PC-3 (cell line): ENCODE data around the gene MYO1H. TPM values are rescaled to one million over a fixed set of nuclear protein-coding genes. Genes with fewer than 3 reads are reported as not detected.
A peak's percentile ranks its signal among the peaks of the same experiment; 100 is the strongest.
"Not testable (repeated sequence)": the region's sequence is repeated elsewhere in the genome, so short reads cannot be mapped to it uniquely, and the experiment has no call there.

ENCODE experiments used
- ATAC-seq: fragments of 200-7000 bp; cut with Tn5 transposase; 2 replicates; pipeline ENCODE4 v1.9.1; 2020; ENCODE audit warnings: mild to moderate bottlenecking, moderate library complexity
- BruUV-seq: library from RNA; stranded (reverse); fragments of 400-500 nt; replicated peaks from 2 replicates; lab custom pipeline; 2021; lab: Mats Ljungman, UMichigan
- CTCF ChIA-PET: fragments of 300-600 bp; sonication (Branson Sonifier 250); formaldehyde crosslinking; loops from one replicate; lab custom pipeline; 2022; ENCODE audit warnings: antibody characterized with exemption; lab: Charles Lee
- POLR2A ChIA-PET: fragments of 300-600 bp; sonication (Branson Sonifier 250); formaldehyde crosslinking; loops from one replicate; lab custom pipeline; 2022; ENCODE audit warnings: antibody characterized with exemption; ENCODE audit not compliant: unreplicated experiment; lab: Charles Lee
- DNase-seq: peaks from one replicate; pipeline ENCODE4 v3.0.0-alpha.2; 2015
- H2AFZ ChIP-seq: fragments of 300-600 bp; sonication (generic); 2 replicates; pipeline ENCODE4 v1.6.0; 2016; ENCODE audit warnings: antibody characterized with exemption, low read length
- H3F3A ChIP-seq: fragments of 300-600 bp; sonication (generic); one replicate; pipeline ENCODE4 v1.6.0; 2017; ENCODE audit warnings: antibody characterized with exemption, low read length, control low read depth, mild to moderate bottlenecking; ENCODE audit not compliant: unreplicated experiment
- H3K27ac ChIP-seq: fragments of 300-600 bp; sonication (generic); 2 replicates; pipeline ENCODE4 v1.5.1; 2016; ENCODE audit warnings: mild to moderate bottlenecking, low read length
- H3K27me3 ChIP-seq: fragments of 300-600 bp; sonication (generic); 2 replicates; pipeline ENCODE4 v1.6.1; 2016; ENCODE audit warnings: low read length, mixed read lengths
- H3K36me3 ChIP-seq: fragments of 300-600 bp; sonication (generic); 2 replicates; pipeline ENCODE4 v1.6.1; 2016; ENCODE audit warnings: low read depth, mixed run types, low read length, mixed read lengths
- H3K4me1 ChIP-seq: fragments of 300-600 bp; sonication (generic); 2 replicates; pipeline ENCODE4 v1.5.1; 2016; ENCODE audit warnings: low read length; ENCODE audit not compliant: insufficient read depth
- H3K4me2 ChIP-seq: fragments of 300-600 bp; sonication (generic); 2 replicates; pipeline ENCODE4 v1.6.0; 2016; ENCODE audit warnings: low read length
- H3K4me3 ChIP-seq: fragments of 300-600 bp; sonication (generic); 2 replicates; pipeline ENCODE4 v1.5.1; 2016; ENCODE audit warnings: mild to moderate bottlenecking, low read length, mixed read lengths
- H3K79me2 ChIP-seq: fragments of 300-600 bp; sonication (generic); 2 replicates; pipeline ENCODE4 v1.6.1; 2017; ENCODE audit warnings: low read length, mixed read lengths
- H3K9ac ChIP-seq: fragments of 300-600 bp; sonication (generic); 2 replicates; pipeline ENCODE4 v1.6.0; 2016; ENCODE audit warnings: mild to moderate bottlenecking, low read length
- H3K9me2 ChIP-seq: fragments of 300-600 bp; sonication (generic); replicated peaks from 2 replicates; pipeline ENCODE4 v1.6.1; 2016; ENCODE audit warnings: mixed run types, low read length, mixed read lengths
- H3K9me3 ChIP-seq: fragments of 300-600 bp; sonication (generic); 2 replicates; pipeline ENCODE4 v1.6.1; 2016; ENCODE audit warnings: low read length, mixed read lengths
- H4K20me1 ChIP-seq: fragments of 300-600 bp; sonication (generic); 2 replicates; pipeline ENCODE4 v1.6.1; 2016; ENCODE audit warnings: low read length, mixed read lengths
- CTCF ChIP-seq: fragments of 300-600 bp; sonication (generic); conservative IDR thresholded peaks from 2 replicates; pipeline ENCODE4 v1.5.1; 2017; ENCODE audit warnings: antibody characterized with exemption, low read depth, mild to moderate bottlenecking, low read length
- EZH2 ChIP-seq: fragments of 300-600 bp; sonication (generic); IDR thresholded peaks from one replicate; pipeline ENCODE4 v1.6.1; 2017; ENCODE audit warnings: antibody characterized with exemption, mild to moderate bottlenecking, low read length; ENCODE audit not compliant: unreplicated experiment
- EZH2phosphoT487 ChIP-seq: fragments of 300-600 bp; sonication (generic); IDR thresholded peaks from 2 replicates; pipeline ENCODE4 v1.6.1; 2018; ENCODE audit warnings: mild to moderate bottlenecking, antibody characterized with exemption, low read length, borderline replicate concordance
- intact Hi-C: fragments of 100-400 bp; cut with micrococcal nuclease; formaldehyde crosslinking; loops from 2 replicates; pipeline ENCODE4 v1.9.0; 2023
- total RNA-seq: library from RNA; depleted of rRNA; stranded (reverse); fragments of >200 nt; gene quantifications from 2 replicates; pipeline ENCODE4 v1.2.3, GENCODE V29; 2014

MYO1H gene
- total RNA-seq, 1 experiment from 2014 or later: not detected

GRCh38 chr12:109423392-109423791 lies 75.7 kb downstream of the MYO1H start:
- ATAC-seq (no peak), DNase-seq (no peak)
- no peaks in the 10 kb centered on the region for H3K9me2 ChIP-seq
- intact Hi-C loops: no loop called here
- H2AFZ ChIP-seq: no peak overlapping the region
- H4K20me1 ChIP-seq: no peaks in the 10 kb centered on the region
- ChIA-PET CTCF (no interaction called here), POLR2A (no interaction called here)
- H3F3A ChIP-seq: no peaks in the 10 kb centered on the region
- BruUV-seq: no TSS peak
- no peak overlapping the region for H3K9ac ChIP-seq
- no peaks in the 10 kb centered on the region for H3K9me3 ChIP-seq
- 0 out of 2 replicates have a peak, but pooled peaks cover 9% of the 10 kb centered on the region for H3K27me3 ChIP-seq
- H3K4me2 ChIP-seq: no peak overlapping the region
- no peaks in the 10 kb centered on the region for H3K36me3 ChIP-seq
- H3K4me1 ChIP-seq: no peaks in the 10 kb centered on the region
- no peak overlapping the region for H3K27ac ChIP-seq
- TF ChIP-seq EZH2: no peak
- TF ChIP-seq CTCF: no peak
- no peak for TF ChIP-seq EZH2phosphoT487
- H3K79me2 ChIP-seq: no peaks in the 10 kb centered on the region
- H3K4me3 ChIP-seq: no peak overlapping the region

GRCh38 chr12:109428037-109428629 lies 80.4 kb downstream of the MYO1H start:
- H3K9ac ChIP-seq: no peak overlapping the region
- intact Hi-C loops: loop anchor here (1.0 to 2.0 kb wide), 2 partner anchors 17 to 347 kb away; no protein-coding TSS in a partner anchor

GRCh38 chr12:109428804-109429203 lies 81.1 kb downstream of the MYO1H start:
- BruUV-seq, H3K9ac ChIP-seq, DNase-seq, H4K20me1 ChIP-seq, H3K4me3 ChIP-seq, H3K27ac ChIP-seq, H3K36me3 ChIP-seq, H3K4me2 ChIP-seq, H3F3A ChIP-seq, H3K9me3 ChIP-seq, H3K27me3 ChIP-seq, H2AFZ ChIP-seq, H3K79me2 ChIP-seq, H3K9me2 ChIP-seq, POLR2A ChIA-PET, H3K4me1 ChIP-seq, ATAC-seq: not testable (repeated sequence)
- CTCF ChIA-PET: interaction anchor here (1.4 kb wide), 1 partner anchor 346 kb away, joined by 5 read pairs; no protein-coding TSS in a partner anchor
- intact Hi-C loops: loop anchor here (1.0 to 2.0 kb wide), 2 partner anchors 16 to 346 kb away; no protein-coding TSS in a partner anchor

More at GRCh38 chr12:109428037-109428629, 80.4 kb downstream of the MYO1H start:
- TF ChIP-seq EZH2phosphoT487 (no peak), CTCF (peak; percentile 98), EZH2 (no peak)
- Histone ChIP-seq H3K79me2 (no peaks in the 10 kb centered on the region), H3K36me3 (no peaks in the 10 kb centered on the region), H3K27me3 (0 out of 2 replicates have a peak, but pooled peaks cover 2% of the 10 kb centered on the region), H4K20me1 (no peaks in the 10 kb centered on the region), H2AFZ (no peak overlapping the region), H3K9me3 (no peaks in the 10 kb centered on the region), H3F3A (no peaks in the 10 kb centered on the region), H3K9me2 (no peaks in the 10 kb centered on the region), H3K27ac (no peak overlapping the region), H3K4me1 (peaks cover 4% of the 10 kb centered on the region), H3K4me3 (no peak overlapping the region), H3K4me2 (no peak overlapping the region)
- POLR2A ChIA-PET: interaction anchor here (0.6 kb wide), 1 partner anchor 34 kb away, joined by 6 read pairs; no protein-coding TSS in a partner anchor
- ATAC-seq (peak; percentile 84), DNase-seq (peak; percentile 91)
- BruUV-seq: no TSS peak
- CTCF ChIA-PET: interaction anchor here (0.5 to 1.4 kb wide), 13 partner anchors 20 to 507 kb away, joined by 3 to 8 read pairs (median 4); partner anchors contain the start of genes KCTD10 and UBE3B
